HepG2 (cell line): ENCODE measurements around the gene RBM23. TPM values are rescaled to one million over a fixed set of nuclear protein-coding genes. Genes with fewer than 3 reads are reported as not detected.
A peak's percentile ranks its signal among the peaks of the same experiment; 100 is the strongest.

Experiments
- ATF7-NPFF ChIP-seq: sonication (generic); formaldehyde crosslinking; IDR thresholded peaks from 2 replicates; pipeline ENCODE4 v1.8.1; 2023; ENCODE audit warnings: mild to moderate bottlenecking, low read depth, missing genetic modification reagents, moderate library complexity
- CERS6 ChIP-seq: sonication (generic); formaldehyde crosslinking; IDR thresholded peaks from 2 replicates; pipeline ENCODE4 v1.5.0; 2020; ENCODE audit warnings: missing genetic modification reagents
- HOXA5 ChIP-seq: sonication (generic); formaldehyde crosslinking; IDR thresholded peaks from 2 replicates; pipeline ENCODE4 v1.4.0; 2020; ENCODE audit warnings: missing genetic modification reagents
- MBD4 ChIP-seq: IDR thresholded peaks from 2 replicates; pipeline ENCODE4 v1.6.1; 2012; ENCODE audit warnings: low read length, inconsistent platforms, borderline replicate concordance
- MTA3 ChIP-seq: sonication (generic); formaldehyde crosslinking; IDR thresholded peaks from 2 replicates; pipeline ENCODE4 v1.4.0; 2020; ENCODE audit warnings: missing genetic modification reagents
- PRDM4 ChIP-seq: sonication (generic); formaldehyde crosslinking; IDR thresholded peaks from 2 replicates; pipeline ENCODE4 v1.9.0; 2021; ENCODE audit warnings: missing genetic modification reagents, borderline replicate concordance
- SAP130 ChIP-seq: IDR thresholded peaks from 2 replicates; pipeline ENCODE4 v1.6.1; 2016; ENCODE audit warnings: low read depth
- TARDBP ChIP-seq: sonication (generic); formaldehyde crosslinking; IDR thresholded peaks from 2 replicates; pipeline ENCODE4 v1.8.0; 2022; ENCODE audit warnings: mild to moderate bottlenecking, missing genetic modification reagents
- TEF ChIP-seq: sonication (generic); formaldehyde crosslinking; IDR thresholded peaks from 2 replicates; pipeline ENCODE4 v1.5.0; 2020; ENCODE audit warnings: missing genetic modification reagents
- THRA ChIP-seq: sonication (generic); formaldehyde crosslinking; IDR thresholded peaks from 2 replicates; pipeline ENCODE4 v1.4.0; 2020; ENCODE audit warnings: missing genetic modification reagents, borderline replicate concordance
- ZNF256 ChIP-seq: sonication (generic); formaldehyde crosslinking; conservative IDR thresholded peaks from 2 replicates; pipeline ENCODE4 v1.4.0; 2020; ENCODE audit warnings: missing genetic modification reagents
- ZNF407 ChIP-seq: sonication (generic); formaldehyde crosslinking; IDR thresholded peaks from one replicate; pipeline ENCODE4 v1.5.1; 2020; ENCODE audit warnings: mild to moderate bottlenecking, missing genetic modification reagents; ENCODE audit errors: not compliant biosample characterization
- ZNF460 ChIP-seq: sonication (generic); formaldehyde crosslinking; IDR thresholded peaks from 2 replicates; pipeline ENCODE4 v1.5.1; 2020; ENCODE audit warnings: missing genetic modification reagents, mild to moderate bottlenecking, borderline replicate concordance
- ZNF777 ChIP-seq: sonication (generic); formaldehyde crosslinking; IDR thresholded peaks from 2 replicates; pipeline ENCODE4 v1.4.0; 2020; ENCODE audit warnings: missing genetic modification reagents
- ZSCAN25 ChIP-seq: sonication (generic); formaldehyde crosslinking; IDR thresholded peaks from 2 replicates; pipeline ENCODE4 v1.8.0; 2022; ENCODE audit warnings: mild to moderate bottlenecking, missing genetic modification reagents
- polyA plus RNA-seq, 8 experiments: library from polyadenylated mRNA; depleted of rRNA in 3 of 8; stranded (reverse) in 7 of 8; unstranded in 1 of 8; fragments of >200 nt; fragmentation: Illumina TruSeq in 4 of 8; extraction: Trizol in 4 of 8; gene quantifications; 2 replicates each; pipeline versions ENCODE4 v1.2.1 to v1.2.3, GENCODE V29; 2011 to 2016; ENCODE audit warnings: low read depth in 4 of 8, missing spikeins in 1 of 8, mixed read lengths in 1 of 8; ENCODE audit not compliant: insufficient read depth in 1 of 8
- total RNA-seq, 5 experiments: library from RNA; depleted of rRNA; stranded (reverse); fragments of >200 nt; fragmentation: Illumina TruSeq; extraction: Trizol; gene quantifications; 2 replicates each; pipeline ENCODE4 v1.2.3, GENCODE V29; 2016; ENCODE audit warnings: low read depth in 1 of 5

Gene RBM23
- total and polyA plus RNA-seq, 2 of the 13 experiments (the other 11 are each of a cell fraction or from before 2014, with no cell fraction given), result 1.5 to 2.1 TPM

- TF ChIP-seq ZNF407 (CRISPR knock-in tag) (no peak), TARDBP (CRISPR knock-in tag) (no peak), ZNF777 (no peak), ZSCAN25 (CRISPR knock-in tag) (no peak), TEF (no peak), SAP130 (peak; percentile 32; the same call in 1 of the 2 replicates), PRDM4 (no peak), MTA3 (CRISPR knock-in tag) (no peak), ZNF460 (CRISPR knock-in tag) (no peak), ZNF256 (CRISPR knock-in tag) (no peak), HOXA5 (no peak), ATF7-NPFF (CRISPR knock-in tag) (no peak), MBD4 (no peak), CERS6 (CRISPR knock-in tag) (no peak), THRA (CRISPR knock-in tag) (peak; percentile 72; the same call in 1 of the 2 replicates)
Measured at GRCh38 chr14:22900081-22900799, 18.7 kb downstream of the RBM23 start (continued).
